GM12878 (cell line): ENCODE data around the gene C1orf74. TPM values are rescaled to one million over a fixed set of nuclear protein-coding genes. Genes with fewer than 3 reads are reported as not detected.

Experiments
- ATAC-seq: fragments of 200-7000 bp; cut with Tn5 transposase; 3 replicates; pipeline ENCODE4 v1.9.1; 2020; ENCODE audit warnings: mild to moderate bottlenecking, moderate library complexity
- BruUV-seq: library from RNA; stranded (reverse); fragments of 400-500 nt; replicated peaks from 2 replicates; lab custom pipeline; 2021; lab: Mats Ljungman, UMichigan
- CTCF ChIA-PET: fragments of 300-600 bp; sonication (Branson Sonifier 250); formaldehyde crosslinking; extraction: SDS; loops from one replicate; lab custom pipeline; 2021; ENCODE audit warnings: inconsistent platforms; lab: Yijun Ruan, JAX
- POLR2A ChIA-PET: fragments of 350-600 bp; formaldehyde crosslinking; extraction: SDS; loops from one replicate; lab custom pipeline; 2021; ENCODE audit warnings: inconsistent platforms; lab: Charles Lee
- RAD21 ChIA-PET: fragments of 300-600 bp; sonication (Branson Sonifier 250); formaldehyde crosslinking; loops from one replicate; lab custom pipeline; 2023; ENCODE audit warnings: antibody characterized with exemption; ENCODE audit not compliant: unreplicated experiment; lab: Charles Lee
- SMC1A ChIA-PET: fragments of 300-600 bp; sonication (Branson Sonifier 250); formaldehyde crosslinking; loops from one replicate; lab custom pipeline; 2023; ENCODE audit not compliant: unreplicated experiment, uncharacterized antibody; lab: Charles Lee
- DNase-seq: peaks from one replicate; pipeline ENCODE4 v3.0.0-alpha.2; 2011; ENCODE audit warnings: low read depth, low spot score
- FAIRE-seq: peaks from 3 replicates; lab custom pipeline; 2011; peaks lifted over from hg19 to GRCh38; lab: Jason Lieb, UNC
- H2AFZ ChIP-seq: 2 replicates; pipeline ENCODE4 v1.6.0; 2011; ENCODE audit warnings: low read depth, low read length, control low read depth; ENCODE audit not compliant: control insufficient read depth
- H3K27ac ChIP-seq: 2 replicates; pipeline ENCODE4 v1.5.1; 2011; ENCODE audit warnings: control low read depth; ENCODE audit not compliant: control insufficient read depth, insufficient read depth
- H3K27me3 ChIP-seq, 2 experiments: replicated peaks in 1 of 2; 2 replicates each; pipeline versions ENCODE4 v1.6.0 to v1.6.1; 2011; ENCODE audit warnings: low read length in 1 of 2; ENCODE audit not compliant: control insufficient read depth in 2 of 2, insufficient read depth in 2 of 2
- H3K36me3 ChIP-seq, 2 experiments: 2 replicates each; pipeline ENCODE4 v1.5.1; 2011; ENCODE audit warnings: low read length in 1 of 2; ENCODE audit not compliant: control insufficient read depth in 2 of 2, insufficient read depth in 2 of 2
- H3K4me1 ChIP-seq: 2 replicates; pipeline ENCODE4 v1.6.1; 2011; ENCODE audit warnings: mild to moderate bottlenecking, low read length, moderate library complexity, mixed read lengths; ENCODE audit not compliant: control insufficient read depth, insufficient read depth
- H3K4me2 ChIP-seq: 2 replicates; pipeline ENCODE4 v1.6.0; 2011; ENCODE audit warnings: control low read depth; ENCODE audit not compliant: control insufficient read depth, insufficient read depth
- H3K4me3 ChIP-seq: fragments of 200-600 bp; sonication (generic); 2 replicates; pipeline ENCODE4 v1.5.1; 2016
- H3K79me2 ChIP-seq: 2 replicates; pipeline ENCODE4 v1.6.0; 2011; ENCODE audit warnings: low read length; ENCODE audit not compliant: control insufficient read depth, insufficient read depth
- H3K9ac ChIP-seq: 2 replicates; pipeline ENCODE4 v1.8.0; 2011; ENCODE audit warnings: low read length, control low read depth, mixed read lengths; ENCODE audit not compliant: control insufficient read depth, insufficient read depth
- H3K9me3 ChIP-seq: replicated peaks from 3 replicates; pipeline ENCODE4 v1.5.1; 2011; ENCODE audit warnings: mild to moderate bottlenecking, low read length; ENCODE audit not compliant: control insufficient read depth, insufficient read depth
- H4K20me1 ChIP-seq: 2 replicates; pipeline ENCODE4 v1.6.0; 2011; ENCODE audit not compliant: control insufficient read depth, insufficient read depth
- ATF7 ChIP-seq: fragments of 450-650 bp; IDR thresholded peaks from 2 replicates; pipeline ENCODE4 v1.6.1; 2016; ENCODE audit warnings: low read depth, mild to moderate bottlenecking
- BCLAF1 ChIP-seq: fragments of 450-650 bp; IDR thresholded peaks from 2 replicates; pipeline ENCODE4 v1.6.1; 2017; ENCODE audit warnings: antibody characterized with exemption, mild to moderate bottlenecking, moderate library complexity
- BRCA1 ChIP-seq: IDR thresholded peaks from 2 replicates; pipeline ENCODE4 v1.6.1; 2011; ENCODE audit warnings: low read depth, low read length, improper control_type of control experiment
- IRF4 ChIP-seq: IDR thresholded peaks from 2 replicates; pipeline ENCODE4 v1.6.1; 2011; ENCODE audit warnings: low read depth, low read length
- NFYB ChIP-seq: IDR thresholded peaks from 2 replicates; pipeline ENCODE4 v1.6.1; 2011; ENCODE audit warnings: low read depth, mild to moderate bottlenecking, low read length, improper control_type of control experiment, moderate library complexity; ENCODE audit not compliant: insufficient read depth
- NR2C2 ChIP-seq: IDR thresholded peaks from 2 replicates; pipeline ENCODE4 v1.6.1; 2011; ENCODE audit warnings: borderline replicate concordance, low read depth; ENCODE audit not compliant: control insufficient read depth, insufficient read length
- RAD21 ChIP-seq: IDR thresholded peaks from 2 replicates; pipeline ENCODE4 v1.6.1; 2011; ENCODE audit warnings: mild to moderate bottlenecking, low read depth, low read length, moderate library complexity; ENCODE audit not compliant: insufficient read depth
- SIN3A ChIP-seq: IDR thresholded peaks from 2 replicates; pipeline ENCODE4 v1.6.1; 2012; ENCODE audit warnings: low read depth, low read length, improper control_type of control experiment
- SP1 ChIP-seq: IDR thresholded peaks from one replicate; pipeline ENCODE4 v1.6.1; 2011; ENCODE audit warnings: low read depth, low read length
- WGBS: methylation state at CpG from one replicate; pipeline ENCODE4 v1.1.6; 2016; ENCODE audit warnings: low lambda C conversion rate; ENCODE audit not compliant: insufficient replicate concordance, insufficient coverage; ENCODE audit errors: missing lambda C conversion rate; 5-methylcytosine and 5-hydroxymethylcytosine counted together
- in situ Hi-C: fragments of 300-500 bp; cut with MboI; formaldehyde crosslinking; loops from 9 replicates; pipeline ENCODE4 v1.14.3; 2018; ENCODE audit warnings: mixed read lengths
- intact Hi-C: fragments of 100-400 bp; cut with micrococcal nuclease; formaldehyde crosslinking; loops from one replicate; pipeline ENCODE4 v1.14.2; 2022; ENCODE audit not compliant: unreplicated experiment
- polyA plus RNA-seq, 11 experiments: library from polyadenylated mRNA; depleted of rRNA in 4 of 11; unstranded in 6 of 11; stranded (reverse) in 5 of 11; fragments of >200 nt; fragmentation: Nextera tagmentation in 4 of 11; fragmentation: Illumina TruSeq in 1 of 11; extraction: Ambion mirVana in 4 of 11; extraction: Trizol in 1 of 11; gene quantifications; 1 replicate in 1 of 11; 2 replicates in 10 of 11; pipeline versions ENCODE4 v1.2.1 to v1.2.3, GENCODE V29; 2011 to 2016; ENCODE audit warnings: inconsistent platforms in 2 of 11, missing spikeins in 2 of 11, low read depth in 1 of 11
- total RNA-seq, 4 experiments: library from RNA; depleted of rRNA in 3 of 4; stranded (reverse); fragments of >200 nt in 3 of 4; fragmentation: Illumina TruSeq in 1 of 4; extraction: Trizol in 1 of 4; gene quantifications; 2 replicates each; pipeline versions ENCODE4 v1.2.1 to v1.2.3, GENCODE V29; 2013 to 2021
- TF ChIP-seq, protein P1 (sequence below): fragments of 450-650 bp; IDR thresholded peaks from 2 replicates; pipeline ENCODE4 v1.6.1; 2016; ENCODE audit warnings: mild to moderate bottlenecking
- TF ChIP-seq, protein P2 (sequence below): fragments of 450-650 bp; IDR thresholded peaks from 2 replicates; pipeline ENCODE4 v1.6.1; 2018; ENCODE audit warnings: mild to moderate bottlenecking, low read depth, moderate library complexity; ENCODE audit not compliant: partially characterized antibody

The C1orf74 gene
- total and polyA plus RNA-seq, 10 of the 15 experiments (the other 5 are each of a cell fraction or from before 2014, with no cell fraction given), result 3.1 to 5.5 (median 3.6) TPM

DNA sequence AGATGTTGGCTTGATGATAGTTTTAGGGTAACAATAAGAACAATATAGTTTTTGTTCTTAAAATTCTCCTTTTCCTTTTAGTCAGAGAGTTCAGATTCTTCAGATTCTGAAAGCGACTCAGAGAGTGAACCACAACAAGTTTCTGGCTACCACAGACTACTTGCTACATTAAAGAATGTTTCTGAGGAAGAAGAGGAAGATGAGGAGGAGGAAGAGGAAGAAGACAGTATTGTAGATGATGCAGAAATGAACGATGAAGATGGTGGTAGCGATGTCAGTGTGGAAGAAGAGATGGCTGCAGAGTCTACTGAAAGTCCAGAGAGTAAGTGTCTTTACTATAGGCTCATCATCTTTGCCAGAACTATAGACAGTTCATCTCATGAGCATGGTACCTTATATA lies 46.4 kb upstream of the C1orf74 start:
- TF ChIP-seq BRCA1, result no peak
- TF ChIP-seq IRF4, result no peak
- TF ChIP-seq, protein P1, sequence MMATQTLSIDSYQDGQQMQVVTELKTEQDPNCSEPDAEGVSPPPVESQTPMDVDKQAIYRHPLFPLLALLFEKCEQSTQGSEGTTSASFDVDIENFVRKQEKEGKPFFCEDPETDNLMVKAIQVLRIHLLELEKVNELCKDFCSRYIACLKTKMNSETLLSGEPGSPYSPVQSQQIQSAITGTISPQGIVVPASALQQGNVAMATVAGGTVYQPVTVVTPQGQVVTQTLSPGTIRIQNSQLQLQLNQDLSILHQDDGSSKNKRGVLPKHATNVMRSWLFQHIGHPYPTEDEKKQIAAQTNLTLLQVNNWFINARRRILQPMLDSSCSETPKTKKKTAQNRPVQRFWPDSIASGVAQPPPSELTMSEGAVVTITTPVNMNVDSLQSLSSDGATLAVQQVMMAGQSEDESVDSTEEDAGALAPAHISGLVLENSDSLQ, result no peak
- no peak for TF ChIP-seq RAD21
- no peak for TF ChIP-seq NFYB
- no peak for TF ChIP-seq ATF7
- no peak for TF ChIP-seq SIN3A
- TF ChIP-seq SP1, result no peak
- TF ChIP-seq, protein P2, sequence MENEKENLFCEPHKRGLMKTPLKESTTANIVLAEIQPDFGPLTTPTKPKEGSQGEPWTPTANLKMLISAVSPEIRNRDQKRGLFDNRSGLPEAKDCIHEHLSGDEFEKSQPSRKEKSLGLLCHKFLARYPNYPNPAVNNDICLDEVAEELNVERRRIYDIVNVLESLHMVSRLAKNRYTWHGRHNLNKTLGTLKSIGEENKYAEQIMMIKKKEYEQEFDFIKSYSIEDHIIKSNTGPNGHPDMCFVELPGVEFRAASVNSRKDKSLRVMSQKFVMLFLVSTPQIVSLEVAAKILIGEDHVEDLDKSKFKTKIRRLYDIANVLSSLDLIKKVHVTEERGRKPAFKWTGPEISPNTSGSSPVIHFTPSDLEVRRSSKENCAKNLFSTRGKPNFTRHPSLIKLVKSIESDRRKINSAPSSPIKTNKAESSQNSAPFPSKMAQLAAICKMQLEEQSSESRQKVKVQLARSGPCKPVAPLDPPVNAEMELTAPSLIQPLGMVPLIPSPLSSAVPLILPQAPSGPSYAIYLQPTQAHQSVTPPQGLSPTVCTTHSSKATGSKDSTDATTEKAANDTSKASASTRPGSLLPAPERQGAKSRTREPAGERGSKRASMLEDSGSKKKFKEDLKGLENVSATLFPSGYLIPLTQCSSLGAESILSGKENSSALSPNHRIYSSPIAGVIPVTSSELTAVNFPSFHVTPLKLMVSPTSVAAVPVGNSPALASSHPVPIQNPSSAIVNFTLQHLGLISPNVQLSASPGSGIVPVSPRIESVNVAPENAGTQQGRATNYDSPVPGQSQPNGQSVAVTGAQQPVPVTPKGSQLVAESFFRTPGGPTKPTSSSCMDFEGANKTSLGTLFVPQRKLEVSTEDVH, result no peak
- TF ChIP-seq NR2C2, result no peak
- no peak for TF ChIP-seq BCLAF1
- ChIA-PET SMC1A (interaction anchor here (2.3 kb wide), 1 partner anchor 9 kb away, joined by 8 read pairs; no protein-coding TSS in a partner anchor), CTCF (interaction anchor here (1.2 to 6.6 kb wide), 2 partner anchors 7 to 10 kb away, joined by 3 to 39 read pairs; no protein-coding TSS in a partner anchor), POLR2A (no interaction called here), RAD21 (interaction anchor here (0.7 kb wide), 2 partner anchors 83 to 127 kb away, joined by 3 read pairs; no protein-coding TSS in a partner anchor)
- WGBS, result 90% methylated on average over 3 of the region's 3 CpGs
- H3K4me3 ChIP-seq, result no peak overlapping the region
- BruUV-seq, result no TSS peak
- H3K4me1 ChIP-seq, result no peaks in the 10 kb centered on the region
- FAIRE-seq, result no peak
- no peak overlapping the region for H3K9ac ChIP-seq
- no peak overlapping the region for H2AFZ ChIP-seq
- no peak for ATAC-seq
- no peaks in the 10 kb centered on the region for H3K9me3 ChIP-seq
- DNase-seq, result no peak
- intact Hi-C loops (no loop called here), in situ Hi-C loops (no loop called here)
- H3K79me2 ChIP-seq, result peaks cover 13% of the 10 kb centered on the region
- H3K27me3 ChIP-seq, result no peaks in the 10 kb centered on the region
- H3K27ac ChIP-seq, result no peak overlapping the region
- H3K4me2 ChIP-seq, result no peak overlapping the region
- no peaks in the 10 kb centered on the region for H4K20me1 ChIP-seq
- H3K36me3 ChIP-seq, result peaks cover 6 to 8% of the 10 kb centered on the region in 2 experiments
